Measurements from ENCODE around the gene SHLD1.

SHLD1 gene

DNA sequence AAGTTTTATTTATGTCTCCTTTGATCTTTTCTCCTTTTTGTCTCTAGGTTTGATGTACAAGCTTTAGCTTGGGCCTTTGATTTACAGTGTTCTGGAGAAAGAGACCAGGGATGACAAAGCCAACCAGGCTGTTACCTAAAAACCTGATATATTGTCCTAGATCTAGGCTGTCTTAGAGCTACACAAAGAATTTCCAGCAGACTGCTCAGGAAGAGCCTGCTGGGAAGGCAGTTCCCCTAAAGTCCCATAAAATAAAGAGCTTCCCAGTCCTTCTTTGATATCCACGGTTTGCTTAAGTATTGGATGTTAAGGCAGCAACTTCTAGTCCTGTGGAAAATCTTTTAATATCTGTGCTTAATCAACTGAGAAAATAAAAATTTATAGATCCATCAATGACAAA lies 70.5 kb downstream of the SHLD1 start:
- no peak for DNase-seq (ENCODE audit: low read depth in 3 of 3)

- no peak for DNase-seq (ENCODE audit: low read depth in 3 of 3)
Measured at GRCh38 chr20:5821627-5822215, 71.5 kb downstream of the SHLD1 start.

GRCh38 chr20:5822569-5822968 lies 72.4 kb downstream of the SHLD1 start:
- DNase-seq (ENCODE audit: low read depth in 3 of 3), result no peak

- DNase-seq (ENCODE audit: low read depth in 3 of 3), result no peak
Measured at GRCh38 chr20:5825130-5825719, 75.0 kb downstream of the SHLD1 start.

DNA sequence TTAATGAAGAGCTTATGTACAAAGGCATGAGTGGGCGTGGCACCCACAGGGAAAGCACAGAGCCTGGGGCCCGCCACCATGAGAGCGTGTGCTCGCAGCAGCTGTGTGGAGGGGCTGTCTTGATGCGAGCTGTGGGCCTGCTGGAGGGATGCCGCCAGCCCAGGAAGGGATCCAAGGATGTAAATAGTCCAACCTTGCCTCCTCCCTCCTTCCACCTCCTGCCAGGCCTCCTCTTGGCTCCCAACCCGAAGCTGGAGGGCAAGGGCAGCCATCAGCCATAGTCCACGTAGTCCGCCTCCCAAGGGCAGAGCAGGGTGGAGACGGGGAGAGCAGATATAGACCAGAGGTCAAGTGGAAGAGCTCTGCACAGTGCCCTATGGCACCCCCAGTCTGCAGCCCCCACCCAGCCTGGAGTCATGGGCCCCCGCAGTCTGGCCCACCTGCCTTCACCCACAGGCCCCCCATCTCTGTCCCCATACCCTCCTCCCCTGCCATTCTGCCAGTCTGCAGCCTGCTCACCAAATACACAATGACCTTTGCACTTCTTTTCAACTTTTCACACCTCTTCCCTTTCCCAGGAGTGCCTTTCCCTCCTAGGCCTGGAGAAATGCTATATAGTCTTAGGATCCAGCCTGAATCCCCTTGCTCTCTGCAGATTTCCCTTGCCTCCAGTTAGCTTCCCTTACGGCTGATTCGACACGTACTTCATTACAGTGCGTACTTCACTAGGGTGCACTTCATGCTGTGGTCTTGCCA lies 77.1 kb downstream of the SHLD1 start:
- DNase-seq (ENCODE audit: low read depth in 3 of 3), result no peak

DNA sequence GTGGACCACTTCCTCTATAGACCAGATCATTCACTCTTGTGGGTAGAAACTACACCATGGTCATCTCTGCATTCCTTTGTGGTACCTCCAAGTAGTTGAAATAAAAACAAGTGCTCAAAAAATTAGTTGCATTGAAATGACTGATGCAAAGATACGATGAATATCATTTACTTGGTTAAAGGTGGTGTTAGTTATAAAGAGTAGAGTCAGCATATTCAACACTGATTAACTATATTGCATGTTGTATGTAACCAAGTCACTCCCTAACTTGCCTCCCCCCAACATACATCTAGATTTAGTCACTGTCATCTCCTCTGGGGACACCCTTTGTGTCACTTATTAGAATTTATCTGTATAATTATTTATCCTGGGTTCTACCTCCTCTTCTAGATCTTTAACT lies 77.7 kb downstream of the SHLD1 start:
- no peak for DNase-seq (ENCODE audit: low read depth in 3 of 3)

DNA sequence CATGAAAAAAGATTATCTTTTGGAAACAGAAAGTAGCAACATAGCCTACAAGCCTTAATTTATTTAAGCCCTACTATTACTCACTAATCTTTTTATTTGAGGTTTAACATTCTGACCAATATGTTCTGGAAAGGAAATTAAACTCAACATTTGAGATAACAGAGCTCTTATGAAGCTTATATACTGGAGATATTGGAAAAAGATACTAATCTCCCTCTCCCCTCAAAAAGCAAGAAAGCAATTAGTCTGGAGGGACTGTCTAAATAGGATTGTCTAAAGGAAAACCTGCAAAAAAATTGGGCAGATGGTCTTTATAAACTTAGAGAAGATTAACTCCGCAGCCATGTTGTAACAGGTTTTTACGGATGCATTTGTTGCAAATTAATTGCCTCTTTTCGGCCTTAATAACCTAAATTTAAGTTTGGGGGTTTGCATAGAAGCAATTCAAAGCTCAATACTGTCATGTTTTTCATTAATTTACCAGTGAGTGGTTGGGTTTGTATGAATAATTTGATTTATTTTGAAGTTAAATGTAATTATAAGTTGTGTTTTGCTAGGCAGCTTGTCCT lies 79.1 kb downstream of the SHLD1 start:
- no peak for DNase-seq (ENCODE audit: low read depth in 3 of 3)

GRCh38 chr20:5831539-5832237 lies 81.5 kb downstream of the SHLD1 start:
- DNase-seq (ENCODE audit: low read depth in 3 of 3), result no peak

DNA sequence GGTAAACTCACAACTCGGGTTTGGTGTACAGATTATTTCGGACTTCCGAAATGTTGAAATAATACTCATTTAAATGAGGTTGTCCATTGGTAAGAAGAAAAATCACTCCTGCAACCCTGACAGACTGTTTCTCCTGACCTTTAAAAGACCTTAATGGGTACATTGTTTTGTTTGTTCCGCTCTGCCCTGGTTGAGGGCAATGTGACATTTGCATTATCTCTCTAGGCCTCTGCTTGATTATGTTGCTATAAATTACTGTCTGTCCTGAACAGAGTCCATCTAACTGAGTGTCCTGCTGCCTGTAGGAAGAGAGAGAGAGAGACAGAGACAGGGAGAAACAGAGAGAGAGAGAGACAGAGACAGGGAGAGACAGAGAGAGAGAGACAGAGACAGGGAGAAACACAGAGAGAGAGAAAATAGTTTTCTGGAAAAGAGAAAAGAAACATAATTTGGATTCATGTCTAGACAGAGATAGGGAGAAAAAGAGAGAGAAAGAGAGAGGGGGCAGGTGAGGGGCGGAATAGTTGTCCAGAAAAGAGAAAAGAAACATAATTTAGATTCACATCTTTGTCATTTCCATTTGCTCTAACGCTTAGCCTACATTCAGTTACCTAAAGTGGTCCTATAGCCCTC lies 83.2 kb downstream of the SHLD1 start:
- DNase-seq (ENCODE audit: low read depth in 3 of 3), result no peak

DNA sequence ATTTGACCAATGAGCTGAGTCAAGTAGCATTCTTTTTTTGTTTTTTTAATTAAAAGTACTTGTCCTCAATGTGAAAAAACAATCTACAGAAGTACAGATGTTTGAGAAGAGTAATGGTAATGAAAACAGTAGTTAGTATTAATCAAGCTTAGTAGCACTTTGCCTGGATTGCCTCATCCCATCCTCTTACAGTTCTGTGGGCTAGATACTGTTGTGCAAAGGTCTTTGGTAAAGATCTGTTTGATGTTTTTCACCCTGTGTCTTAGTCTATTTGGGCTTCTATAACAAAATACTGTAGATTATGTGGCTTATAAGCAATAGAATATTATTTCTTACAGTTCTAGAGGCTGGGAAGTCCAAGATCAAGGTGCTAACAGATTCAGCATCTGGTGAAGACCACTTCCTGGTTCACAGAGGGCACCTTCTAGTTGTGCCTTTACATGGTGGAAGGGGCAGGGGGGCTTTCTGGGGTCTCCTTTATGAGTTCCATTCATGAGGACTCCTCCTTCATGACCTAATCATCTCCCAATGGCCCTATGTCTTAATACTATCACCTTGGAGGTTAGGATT lies 84.3 kb downstream of the SHLD1 start:
- no peak for DNase-seq (ENCODE audit: low read depth in 3 of 3)

GRCh38 chr20:5835321-5835821 lies 85.2 kb downstream of the SHLD1 start:
- DNase-seq (ENCODE audit: low read depth in 3 of 3), result no peak

- no peak for DNase-seq (ENCODE audit: low read depth in 3 of 3)
Measured at GRCh38 chr20:5835871-5836270, 85.7 kb downstream of the SHLD1 start.

GRCh38 chr20:5836569-5836968 lies 86.4 kb downstream of the SHLD1 start:
- DNase-seq (ENCODE audit: low read depth in 3 of 3), result no peak

GRCh38 chr20:5840411-5841002 lies 90.3 kb downstream of the SHLD1 start:
- DNase-seq (ENCODE audit: low read depth in 3 of 3), result no peak

DNA sequence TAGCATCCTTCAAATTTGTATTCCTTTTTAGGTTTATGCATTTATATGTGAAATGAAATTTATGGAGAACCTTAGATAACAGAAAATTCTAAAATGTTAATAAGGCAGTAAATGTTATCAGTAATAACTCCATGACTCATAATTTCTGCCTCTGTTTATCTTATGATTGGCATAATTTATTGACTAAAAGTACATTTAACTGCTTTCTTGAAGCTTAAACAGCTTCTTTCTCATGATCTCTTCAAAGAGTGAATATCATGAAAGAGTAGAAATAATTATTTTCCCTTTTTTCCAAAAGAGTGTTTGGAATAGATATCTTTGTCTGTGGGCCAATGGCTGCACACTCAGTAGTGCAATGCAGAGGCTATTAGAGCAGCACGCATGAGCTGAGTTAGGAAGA lies 91.3 kb downstream of the SHLD1 start:
- DNase-seq (ENCODE audit: low read depth in 3 of 3), result no peak

DNA sequence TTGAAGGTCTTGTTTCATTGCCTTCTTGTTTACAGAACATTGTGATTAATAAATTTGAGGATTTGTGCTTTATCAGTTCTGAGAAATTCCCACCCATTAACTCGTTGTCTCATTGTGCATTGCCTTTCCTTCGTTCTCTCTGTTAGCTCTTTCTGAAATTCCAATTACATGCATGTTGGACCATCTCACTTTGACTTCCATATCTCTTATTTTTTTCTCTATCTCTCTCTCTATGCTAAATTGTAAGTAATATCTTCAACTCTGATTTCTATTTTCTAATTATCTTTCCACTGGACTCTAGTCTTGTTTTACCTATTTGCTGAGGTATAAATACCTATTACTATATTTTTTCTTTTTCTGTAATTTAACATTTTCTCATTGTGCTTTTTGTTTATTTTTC lies 92.3 kb downstream of the SHLD1 start:
- no peak for DNase-seq (ENCODE audit: low read depth in 3 of 3)

- no peak for DNase-seq (ENCODE audit: low read depth in 3 of 3)
Measured at GRCh38 chr20:5843054-5843592, 92.9 kb downstream of the SHLD1 start.

GRCh38 chr20:5844063-5844681 lies 94.0 kb downstream of the SHLD1 start:
- DNase-seq (ENCODE audit: low read depth in 3 of 3), result peak; percentile 50 to 71 (median 52)

DNA sequence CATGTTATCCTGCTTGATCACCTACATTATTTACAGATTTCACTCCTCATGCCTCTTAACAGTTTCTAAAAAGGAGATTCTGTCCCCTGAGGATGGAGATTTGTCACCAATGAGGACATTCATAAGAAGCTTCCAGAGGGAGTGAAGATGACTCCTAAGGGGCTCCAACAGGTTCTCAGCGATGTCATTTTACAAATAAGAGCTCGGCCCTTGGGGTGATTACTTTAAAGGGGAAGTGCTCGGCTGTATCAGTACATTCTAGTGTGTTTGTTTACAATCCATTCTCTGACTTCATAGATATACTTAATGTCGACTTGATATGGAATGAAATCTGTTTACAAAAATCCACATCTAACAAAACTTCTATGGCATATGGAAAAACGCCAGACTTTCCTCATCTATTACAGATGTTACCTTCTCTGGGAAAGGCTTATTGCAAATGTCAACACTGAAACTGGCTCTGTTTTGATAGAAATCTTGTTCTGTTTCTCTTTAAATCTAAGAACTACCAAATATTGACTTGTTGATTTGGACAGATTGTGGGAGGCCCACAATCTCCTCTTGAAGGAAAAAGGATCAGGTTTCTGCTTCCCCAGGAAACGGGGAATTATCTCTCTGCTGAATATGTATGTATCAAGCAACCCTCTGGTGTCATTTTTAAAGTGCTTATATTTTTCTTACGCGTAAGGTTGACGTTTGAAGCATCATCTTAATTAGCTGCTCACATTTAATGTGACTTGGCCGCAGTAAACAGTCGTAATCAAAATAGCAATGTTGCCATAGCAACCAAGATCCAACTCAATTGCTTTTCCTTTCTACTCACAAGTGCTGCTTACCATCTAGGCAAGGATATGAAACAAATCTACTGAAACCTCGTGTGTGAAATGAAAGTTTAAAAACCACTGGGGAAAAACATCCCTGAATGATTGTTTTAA lies 95.7 kb downstream of the SHLD1 start:
- no peak for DNase-seq (ENCODE audit: low read depth in 3 of 3)
